GM12878 (cell line): ENCODE data around the gene TP53BP1. TPM values are rescaled to one million over a fixed set of nuclear protein-coding genes. Genes with fewer than 3 reads are reported as not detected.
A peak's percentile ranks its signal among the peaks of the same experiment; 100 is the strongest.

Experiments
- ATAC-seq: fragments of 200-7000 bp; cut with Tn5 transposase; 3 replicates; pipeline ENCODE4 v1.9.1; 2020; ENCODE audit warnings: mild to moderate bottlenecking, moderate library complexity
- BruUV-seq: library from RNA; stranded (reverse); fragments of 400-500 nt; replicated peaks from 2 replicates; lab custom pipeline; 2021; lab: Mats Ljungman, UMichigan
- CTCF ChIA-PET: fragments of 300-600 bp; sonication (Branson Sonifier 250); formaldehyde crosslinking; extraction: SDS; loops from one replicate; lab custom pipeline; 2021; ENCODE audit warnings: inconsistent platforms; lab: Yijun Ruan, JAX
- POLR2A ChIA-PET: fragments of 350-600 bp; formaldehyde crosslinking; extraction: SDS; loops from one replicate; lab custom pipeline; 2021; ENCODE audit warnings: inconsistent platforms; lab: Charles Lee
- RAD21 ChIA-PET: fragments of 300-600 bp; sonication (Branson Sonifier 250); formaldehyde crosslinking; loops from one replicate; lab custom pipeline; 2023; ENCODE audit warnings: antibody characterized with exemption; ENCODE audit not compliant: unreplicated experiment; lab: Charles Lee
- SMC1A ChIA-PET: fragments of 300-600 bp; sonication (Branson Sonifier 250); formaldehyde crosslinking; loops from one replicate; lab custom pipeline; 2023; ENCODE audit not compliant: unreplicated experiment, uncharacterized antibody; lab: Charles Lee
- DNase-seq: peaks from one replicate; pipeline ENCODE4 v3.0.0-alpha.2; 2011; ENCODE audit warnings: low read depth, low spot score
- FAIRE-seq: peaks from 3 replicates; lab custom pipeline; 2011; peaks lifted over from hg19 to GRCh38; lab: Jason Lieb, UNC
- H2AFZ ChIP-seq: 2 replicates; pipeline ENCODE4 v1.6.0; 2011; ENCODE audit warnings: low read depth, low read length, control low read depth; ENCODE audit not compliant: control insufficient read depth
- H3K27ac ChIP-seq: 2 replicates; pipeline ENCODE4 v1.5.1; 2011; ENCODE audit warnings: control low read depth; ENCODE audit not compliant: control insufficient read depth, insufficient read depth
- H3K27me3 ChIP-seq, 2 experiments: replicated peaks in 1 of 2; 2 replicates each; pipeline versions ENCODE4 v1.6.0 to v1.6.1; 2011; ENCODE audit warnings: low read length in 1 of 2; ENCODE audit not compliant: control insufficient read depth in 2 of 2, insufficient read depth in 2 of 2
- H3K36me3 ChIP-seq, 2 experiments: 2 replicates each; pipeline ENCODE4 v1.5.1; 2011; ENCODE audit warnings: low read length in 1 of 2; ENCODE audit not compliant: control insufficient read depth in 2 of 2, insufficient read depth in 2 of 2
- H3K4me1 ChIP-seq: 2 replicates; pipeline ENCODE4 v1.6.1; 2011; ENCODE audit warnings: mild to moderate bottlenecking, low read length, moderate library complexity, mixed read lengths; ENCODE audit not compliant: control insufficient read depth, insufficient read depth
- H3K4me2 ChIP-seq: 2 replicates; pipeline ENCODE4 v1.6.0; 2011; ENCODE audit warnings: control low read depth; ENCODE audit not compliant: control insufficient read depth, insufficient read depth
- H3K4me3 ChIP-seq: fragments of 200-600 bp; sonication (generic); 2 replicates; pipeline ENCODE4 v1.5.1; 2016
- H3K79me2 ChIP-seq: 2 replicates; pipeline ENCODE4 v1.6.0; 2011; ENCODE audit warnings: low read length; ENCODE audit not compliant: control insufficient read depth, insufficient read depth
- H3K9ac ChIP-seq: 2 replicates; pipeline ENCODE4 v1.8.0; 2011; ENCODE audit warnings: low read length, control low read depth, mixed read lengths; ENCODE audit not compliant: control insufficient read depth, insufficient read depth
- H3K9me3 ChIP-seq: replicated peaks from 3 replicates; pipeline ENCODE4 v1.5.1; 2011; ENCODE audit warnings: mild to moderate bottlenecking, low read length; ENCODE audit not compliant: control insufficient read depth, insufficient read depth
- H4K20me1 ChIP-seq: 2 replicates; pipeline ENCODE4 v1.6.0; 2011; ENCODE audit not compliant: control insufficient read depth, insufficient read depth
- ASH2L ChIP-seq: fragments of 300-600, 200-600 bp; sonication (generic); IDR thresholded peaks from 2 replicates; pipeline ENCODE4 v1.6.1; 2017; ENCODE audit warnings: low read depth, mild to moderate bottlenecking, borderline replicate concordance
- CHD1 ChIP-seq: IDR thresholded peaks from 2 replicates; pipeline ENCODE4 v1.6.1; 2012; ENCODE audit warnings: low read depth, low read length, improper control_type of control experiment
- EP300 ChIP-seq, 2 experiments: fragments of 150-350 bp in 1 of 2; IDR thresholded peaks; 2 replicates each; pipeline ENCODE4 v1.6.1; 2011 to 2012; ENCODE audit warnings: low read depth in 2 of 2, low read length in 2 of 2, borderline replicate concordance in 1 of 2, improper control_type of control experiment in 1 of 2, inconsistent platforms in 1 of 2; ENCODE audit not compliant: control insufficient read depth in 1 of 2
- EZH2 ChIP-seq: IDR thresholded peaks from 2 replicates; pipeline ENCODE4 v1.6.1; 2012; ENCODE audit warnings: low read depth, mild to moderate bottlenecking, control low read depth, inconsistent platforms, low read length, borderline replicate concordance; ENCODE audit not compliant: control insufficient read depth
- HCFC1 ChIP-seq: fragments of 150-350 bp; IDR thresholded peaks from 2 replicates; pipeline ENCODE4 v1.6.1; 2014; ENCODE audit warnings: low read length
- HDAC2 ChIP-seq: fragments of 200-600 bp; sonication (generic); IDR thresholded peaks from 2 replicates; pipeline ENCODE4 v1.6.1; 2017
- POLR2AphosphoS2 ChIP-seq: IDR thresholded peaks from 2 replicates; pipeline ENCODE4 v1.6.1; 2011; ENCODE audit warnings: low read depth, mild to moderate bottlenecking, low read length, improper control_type of control experiment, moderate library complexity
- SPI1 ChIP-seq: IDR thresholded peaks from 2 replicates; pipeline ENCODE4 v1.6.1; 2011; ENCODE audit warnings: low read depth, mild to moderate bottlenecking, low read length, moderate library complexity, borderline replicate concordance; ENCODE audit not compliant: insufficient read depth
- ZNF207 ChIP-seq: fragments of 450-650 bp; IDR thresholded peaks from 2 replicates; pipeline ENCODE4 v1.6.1; 2014; ENCODE audit warnings: antibody characterized with exemption, mild to moderate bottlenecking, borderline replicate concordance
- ZSCAN29 ChIP-seq: fragments of 450-650 bp; IDR thresholded peaks from 2 replicates; pipeline ENCODE4 v1.6.1; 2017; ENCODE audit warnings: mild to moderate bottlenecking, moderate library complexity
- WGBS: methylation state at CpG from one replicate; pipeline ENCODE4 v1.1.6; 2016; ENCODE audit warnings: low lambda C conversion rate; ENCODE audit not compliant: insufficient replicate concordance, insufficient coverage; ENCODE audit errors: missing lambda C conversion rate; 5-methylcytosine and 5-hydroxymethylcytosine counted together
- in situ Hi-C: fragments of 300-500 bp; cut with MboI; formaldehyde crosslinking; loops from 9 replicates; pipeline ENCODE4 v1.14.3; 2018; ENCODE audit warnings: mixed read lengths
- intact Hi-C: fragments of 100-400 bp; cut with micrococcal nuclease; formaldehyde crosslinking; loops from one replicate; pipeline ENCODE4 v1.14.2; 2022; ENCODE audit not compliant: unreplicated experiment
- polyA plus RNA-seq, 11 experiments: library from polyadenylated mRNA; depleted of rRNA in 4 of 11; unstranded in 6 of 11; stranded (reverse) in 5 of 11; fragments of >200 nt; fragmentation: Nextera tagmentation in 4 of 11; fragmentation: Illumina TruSeq in 1 of 11; extraction: Ambion mirVana in 4 of 11; extraction: Trizol in 1 of 11; gene quantifications; 1 replicate in 1 of 11; 2 replicates in 10 of 11; pipeline versions ENCODE4 v1.2.1 to v1.2.3, GENCODE V29; 2011 to 2016; ENCODE audit warnings: inconsistent platforms in 2 of 11, missing spikeins in 2 of 11, low read depth in 1 of 11
- total RNA-seq, 4 experiments: library from RNA; depleted of rRNA in 3 of 4; stranded (reverse); fragments of >200 nt in 3 of 4; fragmentation: Illumina TruSeq in 1 of 4; extraction: Trizol in 1 of 4; gene quantifications; 2 replicates each; pipeline versions ENCODE4 v1.2.1 to v1.2.3, GENCODE V29; 2013 to 2021
- TF ChIP-seq, protein P1 (sequence below): fragments of 450-650 bp; IDR thresholded peaks from 2 replicates; pipeline ENCODE4 v1.6.1; 2016; ENCODE audit warnings: mild to moderate bottlenecking
- TF ChIP-seq, protein P2 (sequence below): fragments of 150-350 bp; IDR thresholded peaks from 2 replicates; pipeline ENCODE4 v1.6.1; 2014; ENCODE audit warnings: mild to moderate bottlenecking, low read depth, low read length
- TF ChIP-seq, protein P3 (sequence below): fragments of 150-350 bp; IDR thresholded peaks from 2 replicates; pipeline ENCODE4 v1.6.1; 2016; ENCODE audit warnings: low read depth, low read length
- TF ChIP-seq, protein P4 (sequence below): fragments of 450-650 bp; IDR thresholded peaks from 2 replicates; pipeline ENCODE4 v1.6.1; 2017; ENCODE audit warnings: mild to moderate bottlenecking, low read depth, inconsistent platforms; ENCODE audit not compliant: poor library complexity, severe bottlenecking

Gene TP53BP1
- total and polyA plus RNA-seq, 10 of the 15 experiments (the other 5 are each of a cell fraction or from before 2014, with no cell fraction given): 6.2 to 50.2 (median 19.3) TPM

DNA sequence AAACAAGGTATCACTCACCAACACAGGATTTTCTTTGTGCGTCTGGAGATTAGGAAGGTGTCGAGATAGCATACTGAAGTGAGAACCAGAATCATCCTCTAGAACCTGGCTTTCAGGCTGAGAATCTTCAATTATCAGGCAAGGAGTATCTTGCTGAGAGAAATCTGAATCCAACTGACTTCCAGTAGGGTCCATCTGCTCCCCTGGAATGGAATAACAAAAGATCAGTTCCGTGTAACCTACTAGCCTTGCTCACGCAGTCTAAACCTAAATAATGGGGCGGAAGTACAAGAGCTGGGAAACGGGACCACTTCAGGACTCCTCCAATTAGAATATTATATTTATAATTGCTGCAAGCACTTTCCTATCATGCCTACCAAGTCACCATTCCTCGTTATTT is 690 bp downstream of the TP53BP1 start (continued):
- TF ChIP-seq ZSCAN29: no peak

DNA sequence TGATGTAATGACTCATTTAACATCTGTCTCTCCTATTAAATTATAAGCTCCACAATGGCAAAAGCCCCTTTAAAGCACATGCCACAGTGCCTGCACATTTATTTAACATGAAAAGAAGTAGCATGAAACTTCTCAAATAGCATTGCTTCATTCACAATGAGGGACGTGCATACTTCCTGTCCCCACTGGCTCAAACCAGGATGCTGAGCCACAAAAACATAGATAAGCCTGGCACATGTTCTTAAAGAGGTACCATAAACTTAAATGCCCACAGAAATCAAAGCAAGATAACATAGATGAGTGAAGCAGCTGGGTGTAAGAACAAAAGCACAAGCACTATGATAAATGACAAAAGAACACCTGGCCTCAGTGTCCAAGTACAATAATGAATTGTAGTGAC is 3.8 kb downstream of the TP53BP1 start:
- Histone ChIP-seq H2AFZ (no peak overlapping the region), H3K4me2 (no peak overlapping the region), H3K27ac (no peak overlapping the region), H3K27me3 (no peaks in the 10 kb centered on the region), H3K79me2 (peaks cover 6% of the 10 kb centered on the region), H3K36me3 (peaks cover 0 to 3% of the 10 kb centered on the region in 2 experiments; a peak in 2 of 4 replicates), H4K20me1 (no peaks in the 10 kb centered on the region), H3K9ac (no peak overlapping the region), H3K4me3 (no peak overlapping the region), H3K4me1 (peaks cover 3% of the 10 kb centered on the region; the same call in 1 of the 2 replicates), H3K9me3 (no peaks in the 10 kb centered on the region)
- RAD21 ChIA-PET: interaction anchor here (1.0 to 1.3 kb wide), 2 partner anchors 24 to 26 kb away, joined by 4 to 5 read pairs; no protein-coding TSS in a partner anchor
- in situ Hi-C loops (no loop called here), intact Hi-C loops (no loop called here)
- SMC1A ChIA-PET: interaction anchor here (1.0 to 2.2 kb wide), 2 partner anchors 12 to 19 kb away, joined by 3 to 5 read pairs; no protein-coding TSS in a partner anchor
- CTCF ChIA-PET: interaction anchor here (9.9 kb wide), 1 partner anchor 25 kb away, joined by 88 read pairs; the partner anchor contains the start of gene MAP1A
- TSS peak; percentile 3 for BruUV-seq
- POLR2A ChIA-PET: interaction anchor here (0.6 to 0.8 kb wide), 2 partner anchors 21 to 110 kb away, joined by 3 read pairs; no protein-coding TSS in a partner anchor
- FAIRE-seq: no peak
- DNase-seq: no peak
- no peak for ATAC-seq
- 95% methylated on average over 1 of the region's 1 CpG for WGBS
- TF ChIP-seq, protein P1, sequence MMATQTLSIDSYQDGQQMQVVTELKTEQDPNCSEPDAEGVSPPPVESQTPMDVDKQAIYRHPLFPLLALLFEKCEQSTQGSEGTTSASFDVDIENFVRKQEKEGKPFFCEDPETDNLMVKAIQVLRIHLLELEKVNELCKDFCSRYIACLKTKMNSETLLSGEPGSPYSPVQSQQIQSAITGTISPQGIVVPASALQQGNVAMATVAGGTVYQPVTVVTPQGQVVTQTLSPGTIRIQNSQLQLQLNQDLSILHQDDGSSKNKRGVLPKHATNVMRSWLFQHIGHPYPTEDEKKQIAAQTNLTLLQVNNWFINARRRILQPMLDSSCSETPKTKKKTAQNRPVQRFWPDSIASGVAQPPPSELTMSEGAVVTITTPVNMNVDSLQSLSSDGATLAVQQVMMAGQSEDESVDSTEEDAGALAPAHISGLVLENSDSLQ: no peak
- TF ChIP-seq ASH2L (no peak), ZNF207 (no peak), CHD1 (no peak), SPI1 (no peak), POLR2AphosphoS2 (no peak), HCFC1 (no peak), HDAC2 (no peak), EZH2 (no peak), EP300 (IDR thresholded peaks at IDR 0.05; ENCODE audit: borderline replicate concordance in 1 of 2, control insufficient read depth in 1 of 2, low read depth in 2 of 2, low read length in 2 of 2) (no peak)
- TF ChIP-seq, protein P2, sequence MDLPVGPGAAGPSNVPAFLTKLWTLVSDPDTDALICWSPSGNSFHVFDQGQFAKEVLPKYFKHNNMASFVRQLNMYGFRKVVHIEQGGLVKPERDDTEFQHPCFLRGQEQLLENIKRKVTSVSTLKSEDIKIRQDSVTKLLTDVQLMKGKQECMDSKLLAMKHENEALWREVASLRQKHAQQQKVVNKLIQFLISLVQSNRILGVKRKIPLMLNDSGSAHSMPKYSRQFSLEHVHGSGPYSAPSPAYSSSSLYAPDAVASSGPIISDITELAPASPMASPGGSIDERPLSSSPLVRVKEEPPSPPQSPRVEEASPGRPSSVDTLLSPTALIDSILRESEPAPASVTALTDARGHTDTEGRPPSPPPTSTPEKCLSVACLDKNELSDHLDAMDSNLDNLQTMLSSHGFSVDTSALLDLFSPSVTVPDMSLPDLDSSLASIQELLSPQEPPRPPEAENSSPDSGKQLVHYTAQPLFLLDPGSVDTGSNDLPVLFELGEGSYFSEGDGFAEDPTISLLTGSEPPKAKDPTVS: no peak
- TF ChIP-seq, protein P3, sequence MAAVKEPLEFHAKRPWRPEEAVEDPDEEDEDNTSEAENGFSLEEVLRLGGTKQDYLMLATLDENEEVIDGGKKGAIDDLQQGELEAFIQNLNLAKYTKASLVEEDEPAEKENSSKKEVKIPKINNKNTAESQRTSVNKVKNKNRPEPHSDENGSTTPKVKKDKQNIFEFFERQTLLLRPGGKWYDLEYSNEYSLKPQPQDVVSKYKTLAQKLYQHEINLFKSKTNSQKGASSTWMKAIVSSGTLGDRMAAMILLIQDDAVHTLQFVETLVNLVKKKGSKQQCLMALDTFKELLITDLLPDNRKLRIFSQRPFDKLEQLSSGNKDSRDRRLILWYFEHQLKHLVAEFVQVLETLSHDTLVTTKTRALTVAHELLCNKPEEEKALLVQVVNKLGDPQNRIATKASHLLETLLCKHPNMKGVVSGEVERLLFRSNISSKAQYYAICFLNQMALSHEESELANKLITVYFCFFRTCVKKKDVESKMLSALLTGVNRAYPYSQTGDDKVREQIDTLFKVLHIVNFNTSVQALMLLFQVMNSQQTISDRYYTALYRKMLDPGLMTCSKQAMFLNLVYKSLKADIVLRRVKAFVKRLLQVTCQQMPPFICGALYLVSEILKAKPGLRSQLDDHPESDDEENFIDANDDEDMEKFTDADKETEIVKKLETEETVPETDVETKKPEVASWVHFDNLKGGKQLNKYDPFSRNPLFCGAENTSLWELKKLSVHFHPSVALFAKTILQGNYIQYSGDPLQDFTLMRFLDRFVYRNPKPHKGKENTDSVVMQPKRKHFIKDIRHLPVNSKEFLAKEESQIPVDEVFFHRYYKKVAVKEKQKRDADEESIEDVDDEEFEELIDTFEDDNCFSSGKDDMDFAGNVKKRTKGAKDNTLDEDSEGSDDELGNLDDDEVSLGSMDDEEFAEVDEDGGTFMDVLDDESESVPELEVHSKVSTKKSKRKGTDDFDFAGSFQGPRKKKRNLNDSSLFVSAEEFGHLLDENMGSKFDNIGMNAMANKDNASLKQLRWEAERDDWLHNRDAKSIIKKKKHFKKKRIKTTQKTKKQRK: no peak
- TF ChIP-seq, protein P4, sequence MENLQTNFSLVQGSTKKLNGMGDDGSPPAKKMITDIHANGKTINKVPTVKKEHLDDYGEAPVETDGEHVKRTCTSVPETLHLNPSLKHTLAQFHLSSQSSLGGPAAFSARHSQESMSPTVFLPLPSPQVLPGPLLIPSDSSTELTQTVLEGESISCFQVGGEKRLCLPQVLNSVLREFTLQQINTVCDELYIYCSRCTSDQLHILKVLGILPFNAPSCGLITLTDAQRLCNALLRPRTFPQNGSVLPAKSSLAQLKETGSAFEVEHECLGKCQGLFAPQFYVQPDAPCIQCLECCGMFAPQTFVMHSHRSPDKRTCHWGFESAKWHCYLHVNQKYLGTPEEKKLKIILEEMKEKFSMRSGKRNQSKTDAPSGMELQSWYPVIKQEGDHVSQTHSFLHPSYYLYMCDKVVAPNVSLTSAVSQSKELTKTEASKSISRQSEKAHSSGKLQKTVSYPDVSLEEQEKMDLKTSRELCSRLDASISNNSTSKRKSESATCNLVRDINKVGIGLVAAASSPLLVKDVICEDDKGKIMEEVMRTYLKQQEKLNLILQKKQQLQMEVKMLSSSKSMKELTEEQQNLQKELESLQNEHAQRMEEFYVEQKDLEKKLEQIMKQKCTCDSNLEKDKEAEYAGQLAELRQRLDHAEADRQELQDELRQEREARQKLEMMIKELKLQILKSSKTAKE: no peak
